K562 (cell line): ENCODE measurements around the gene SRRT. TPM values are rescaled to one million over a fixed set of nuclear protein-coding genes. Genes with fewer than 3 reads are reported as not detected.

Source experiments
- CBFB ChIP-seq: sonication (generic); formaldehyde crosslinking; IDR thresholded peaks from 2 replicates; pipeline ENCODE4 v1.4.0; 2020; ENCODE audit warnings: mild to moderate bottlenecking, missing genetic modification reagents
- CBX5 ChIP-seq: IDR thresholded peaks from 2 replicates; pipeline ENCODE4 v1.6.1; 2014; ENCODE audit warnings: low read depth, borderline replicate concordance
- ELF2 ChIP-seq: fragments of 250-450 bp; sonication (Bioruptor Pico); IDR thresholded peaks from 2 replicates; pipeline ENCODE4 v1.5.0; 2021; ENCODE audit warnings: mild to moderate bottlenecking
- HMGN3 ChIP-seq: IDR thresholded peaks from 2 replicates; pipeline ENCODE4 v1.6.1; 2011; ENCODE audit warnings: borderline replicate concordance, low read depth, mild to moderate bottlenecking, mixed read lengths, low read length; ENCODE audit not compliant: insufficient read length; ENCODE audit errors: extremely low read depth
- KDM5B ChIP-seq: fragments of 200-600 bp; sonication (generic); IDR thresholded peaks from 2 replicates; pipeline ENCODE4 v1.6.1; 2012; ENCODE audit warnings: low read depth, mild to moderate bottlenecking, moderate library complexity, low read length, control low read depth, inconsistent platforms; ENCODE audit not compliant: insufficient replicate concordance
- MYNN ChIP-seq, 2 experiments: sonication (generic); formaldehyde crosslinking in 1 of 2; IDR thresholded peaks; 2 replicates each; pipeline versions ENCODE4 v1.5.0 to v1.6.1; 2016 to 2020; ENCODE audit warnings: antibody characterized with exemption in 1 of 2, missing genetic modification reagents in 1 of 2
- RBM39 ChIP-seq: fragments of 200-400 bp; formaldehyde crosslinking; optimal IDR thresholded peaks from 2 replicates; pipeline ENCODE3; 2018; ENCODE audit warnings: low read depth, low read length
- RCOR1 ChIP-seq, 2 experiments: IDR thresholded peaks; 2 replicates each; pipeline ENCODE4 v1.6.1; 2012; ENCODE audit warnings: low read depth in 2 of 2, low read length in 2 of 2, borderline replicate concordance in 1 of 2, improper control_type of control experiment in 1 of 2
- RFX5 ChIP-seq: IDR thresholded peaks from 2 replicates; pipeline ENCODE4 v1.6.1; 2011; ENCODE audit warnings: low read depth, mild to moderate bottlenecking, improper control_type of control experiment, low read length
- SMAD1 ChIP-seq: fragments of 150-350 bp; IDR thresholded peaks from 2 replicates; pipeline ENCODE4 v1.6.1; 2014; ENCODE audit warnings: low read length, low read depth; ENCODE audit not compliant: partially characterized antibody
- TARDBP ChIP-seq: fragments of 450-650 bp; IDR thresholded peaks from 2 replicates; pipeline ENCODE4 v1.6.1; 2016
- ZKSCAN8 ChIP-seq: fragments of 200-800 bp; sonication (Bioruptor generic); IDR thresholded peaks from 2 replicates; pipeline ENCODE4 v1.6.1; 2016; ENCODE audit warnings: missing genetic modification characterization, missing compliant biosample characterization
- ZNF507 ChIP-seq: conservative IDR thresholded peaks from 2 replicates; pipeline ENCODE4 v1.6.1; 2017; ENCODE audit warnings: missing genetic modification characterization, missing compliant biosample characterization
- ZNF584 ChIP-seq: fragments of 200-800 bp; sonication (Bioruptor generic); IDR thresholded peaks from 2 replicates; pipeline ENCODE4 v1.6.1; 2016; ENCODE audit warnings: low read depth, mild to moderate bottlenecking, missing genetic modification characterization, missing compliant biosample characterization
- polyA plus RNA-seq, 8 experiments: library from polyadenylated mRNA; depleted of rRNA in 4 of 8; stranded (reverse) in 5 of 8; unstranded in 3 of 8; fragments of >200 nt; fragmentation: Nextera tagmentation in 2 of 8; fragmentation: Illumina TruSeq in 1 of 8; extraction: Ambion mirVana in 2 of 8; extraction: Trizol in 1 of 8; gene quantifications; 2 replicates each; pipeline versions ENCODE4 v1.2.1 to v1.2.3, GENCODE V29; 2011 to 2014; ENCODE audit warnings: inconsistent platforms in 1 of 8, missing spikeins in 1 of 8
- total RNA-seq, 7 experiments: library from RNA; depleted of rRNA in 6 of 7; stranded (reverse); fragments of >200 nt in 6 of 7; fragmentation: Illumina TruSeq in 2 of 7; extraction: Trizol in 2 of 7; gene quantifications; 2 replicates each; pipeline versions ENCODE4 v1.2.1 to v1.2.3, GENCODE V29; 2011 to 2021; ENCODE audit warnings: low replicate concordance in 1 of 7
- TF ChIP-seq, protein P1 (sequence below): fragments of 250-450 bp; sonication (Bioruptor Pico); IDR thresholded peaks from 2 replicates; pipeline ENCODE4 v1.8.0; 2021; ENCODE audit warnings: borderline replicate concordance, mild to moderate bottlenecking, moderate library complexity; ENCODE audit not compliant: poor library complexity, severe bottlenecking
- TF ChIP-seq, protein P2 (sequence below): fragments of 250-450 bp; sonication (Bioruptor Pico); IDR thresholded peaks from 2 replicates; pipeline ENCODE4 v1.4.0; 2020; ENCODE audit warnings: mild to moderate bottlenecking
- TF ChIP-seq, protein P3 (sequence below): fragments of 450-650 bp; IDR thresholded peaks from 2 replicates; pipeline ENCODE4 v1.6.1; 2016; ENCODE audit warnings: low read depth, mild to moderate bottlenecking, moderate library complexity
- TF ChIP-seq, protein P4 (sequence below): fragments of 250-450 bp; sonication (Bioruptor Pico); IDR thresholded peaks from 2 replicates; pipeline ENCODE4 v1.5.0; 2020; ENCODE audit warnings: mild to moderate bottlenecking
- TF ChIP-seq, protein P5 (sequence below): fragments of 200-800 bp; sonication (Bioruptor generic); IDR thresholded peaks from 2 replicates; pipeline ENCODE4 v1.6.1; 2017; ENCODE audit warnings: missing genetic modification characterization, missing compliant biosample characterization
- TF ChIP-seq, protein P6 (sequence below): sonication (generic); formaldehyde crosslinking; IDR thresholded peaks from 2 replicates; pipeline ENCODE4 v1.8.0; 2022; ENCODE audit warnings: missing genetic modification reagents, mild to moderate bottlenecking, borderline replicate concordance

Gene SRRT
- total and polyA plus RNA-seq, 9 of the 15 experiments (the other 6 are each of a cell fraction or from before 2014, with no cell fraction given) = 10.3 to 263 (median 84.4) TPM

DNA sequence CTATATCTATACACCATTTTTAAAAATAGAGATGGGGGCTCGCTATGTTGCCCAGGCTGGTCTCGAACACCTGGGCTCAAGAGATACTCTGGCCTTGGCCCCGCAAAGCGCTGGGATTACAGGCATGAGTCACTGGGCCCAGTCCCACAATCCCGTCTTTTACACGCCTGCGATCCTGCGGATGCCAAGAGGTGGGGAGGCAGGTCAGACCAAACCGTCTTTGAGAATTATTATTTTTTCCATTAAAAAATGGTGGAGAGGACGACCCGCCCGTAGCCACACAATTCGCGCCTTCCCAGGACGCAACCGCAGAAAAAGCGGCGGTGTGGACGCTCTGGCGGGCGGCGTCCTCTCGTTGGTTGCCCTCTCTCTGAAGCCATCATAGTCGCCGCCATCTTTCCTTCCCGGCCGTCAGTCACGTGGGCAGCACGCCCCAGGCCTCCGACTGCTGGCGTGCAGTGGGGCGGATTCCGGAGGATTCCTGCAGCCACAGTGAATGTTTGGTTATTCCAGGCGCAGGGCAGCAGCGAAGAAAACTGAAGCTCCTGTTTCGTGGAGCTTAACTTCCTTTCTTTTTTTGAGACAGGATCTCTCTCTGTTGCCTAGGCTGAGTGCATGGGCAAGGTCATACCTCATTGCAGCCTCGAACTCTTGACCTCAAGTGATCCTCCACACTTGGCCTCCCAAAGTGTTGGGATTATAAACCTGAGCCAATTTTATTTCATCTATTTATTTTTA is 37.6 kb upstream of the SRRT start (continued):
- TF ChIP-seq, protein P1, sequence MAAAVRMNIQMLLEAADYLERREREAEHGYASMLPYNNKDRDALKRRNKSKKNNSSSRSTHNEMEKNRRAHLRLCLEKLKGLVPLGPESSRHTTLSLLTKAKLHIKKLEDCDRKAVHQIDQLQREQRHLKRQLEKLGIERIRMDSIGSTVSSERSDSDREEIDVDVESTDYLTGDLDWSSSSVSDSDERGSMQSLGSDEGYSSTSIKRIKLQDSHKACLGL (CRISPR knock-in tag) = no peak
- TF ChIP-seq TARDBP (peak; percentile 77; the same call in 1 of the 2 replicates), CBFB (CRISPR knock-in tag) (peak; percentile 96), ZNF507 (tag) (no peak), RFX5 (no peak), SMAD1 (peak; percentile 29), RBM39 (no peak), ZNF584 (CRISPR knock-in tag) (no peak), RCOR1 (IDR thresholded peaks at IDR 0.05; ENCODE audit: borderline replicate concordance in 1 of 2, low read depth in 2 of 2, low read length in 2 of 2) (peak in 1 of 2 experiments; percentile 37; a peak in 2 of 4 replicates), ELF2 (no peak; the same call in 1 of the 2 replicates), CBX5 (peak; percentile 65; the same call in 1 of the 2 replicates), MYNN (IDR thresholded peaks at IDR 0.05) (no peak), MYNN (CRISPR knock-in tag; IDR thresholded peaks at IDR 0.05) (no peak), ZKSCAN8 (CRISPR knock-in tag) (no peak), KDM5B (no peak), HMGN3 (peak; percentile 68)
- TF ChIP-seq, protein P2, sequence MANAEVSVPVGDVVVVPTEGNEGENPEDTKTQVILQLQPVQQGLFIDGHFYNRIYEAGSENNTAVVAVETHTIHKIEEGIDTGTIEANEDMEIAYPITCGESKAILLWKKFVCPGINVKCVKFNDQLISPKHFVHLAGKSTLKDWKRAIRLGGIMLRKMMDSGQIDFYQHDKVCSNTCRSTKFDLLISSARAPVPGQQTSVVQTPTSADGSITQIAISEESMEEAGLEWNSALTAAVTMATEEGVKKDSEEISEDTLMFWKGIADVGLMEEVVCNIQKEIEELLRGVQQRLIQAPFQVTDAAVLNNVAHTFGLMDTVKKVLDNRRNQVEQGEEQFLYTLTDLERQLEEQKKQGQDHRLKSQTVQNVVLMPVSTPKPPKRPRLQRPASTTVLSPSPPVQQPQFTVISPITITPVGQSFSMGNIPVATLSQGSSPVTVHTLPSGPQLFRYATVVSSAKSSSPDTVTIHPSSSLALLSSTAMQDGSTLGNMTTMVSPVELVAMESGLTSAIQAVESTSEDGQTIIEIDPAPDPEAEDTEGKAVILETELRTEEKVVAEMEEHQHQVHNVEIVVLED (CRISPR knock-in tag) = peak; percentile 97
- TF ChIP-seq, protein P3, sequence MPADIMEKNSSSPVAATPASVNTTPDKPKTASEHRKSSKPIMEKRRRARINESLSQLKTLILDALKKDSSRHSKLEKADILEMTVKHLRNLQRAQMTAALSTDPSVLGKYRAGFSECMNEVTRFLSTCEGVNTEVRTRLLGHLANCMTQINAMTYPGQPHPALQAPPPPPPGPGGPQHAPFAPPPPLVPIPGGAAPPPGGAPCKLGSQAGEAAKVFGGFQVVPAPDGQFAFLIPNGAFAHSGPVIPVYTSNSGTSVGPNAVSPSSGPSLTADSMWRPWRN = peak; percentile 68; the same call in 1 of the 2 replicates
- TF ChIP-seq, protein P4, sequence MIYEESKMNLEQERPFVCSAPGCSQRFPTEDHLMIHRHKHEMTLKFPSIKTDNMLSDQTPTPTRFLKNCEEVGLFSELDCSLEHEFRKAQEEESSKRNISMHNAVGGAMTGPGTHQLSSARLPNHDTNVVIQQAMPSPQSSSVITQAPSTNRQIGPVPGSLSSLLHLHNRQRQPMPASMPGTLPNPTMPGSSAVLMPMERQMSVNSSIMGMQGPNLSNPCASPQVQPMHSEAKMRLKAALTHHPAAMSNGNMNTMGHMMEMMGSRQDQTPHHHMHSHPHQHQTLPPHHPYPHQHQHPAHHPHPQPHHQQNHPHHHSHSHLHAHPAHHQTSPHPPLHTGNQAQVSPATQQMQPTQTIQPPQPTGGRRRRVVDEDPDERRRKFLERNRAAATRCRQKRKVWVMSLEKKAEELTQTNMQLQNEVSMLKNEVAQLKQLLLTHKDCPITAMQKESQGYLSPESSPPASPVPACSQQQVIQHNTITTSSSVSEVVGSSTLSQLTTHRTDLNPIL = no peak
- TF ChIP-seq, protein P5, sequence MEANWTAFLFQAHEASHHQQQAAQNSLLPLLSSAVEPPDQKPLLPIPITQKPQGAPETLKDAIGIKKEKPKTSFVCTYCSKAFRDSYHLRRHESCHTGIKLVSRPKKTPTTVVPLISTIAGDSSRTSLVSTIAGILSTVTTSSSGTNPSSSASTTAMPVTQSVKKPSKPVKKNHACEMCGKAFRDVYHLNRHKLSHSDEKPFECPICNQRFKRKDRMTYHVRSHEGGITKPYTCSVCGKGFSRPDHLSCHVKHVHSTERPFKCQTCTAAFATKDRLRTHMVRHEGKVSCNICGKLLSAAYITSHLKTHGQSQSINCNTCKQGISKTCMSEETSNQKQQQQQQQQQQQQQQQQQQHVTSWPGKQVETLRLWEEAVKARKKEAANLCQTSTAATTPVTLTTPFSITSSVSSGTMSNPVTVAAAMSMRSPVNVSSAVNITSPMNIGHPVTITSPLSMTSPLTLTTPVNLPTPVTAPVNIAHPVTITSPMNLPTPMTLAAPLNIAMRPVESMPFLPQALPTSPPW (CRISPR knock-in tag) = peak; percentile 53; the same call in 1 of the 2 replicates
- TF ChIP-seq, protein P6, sequence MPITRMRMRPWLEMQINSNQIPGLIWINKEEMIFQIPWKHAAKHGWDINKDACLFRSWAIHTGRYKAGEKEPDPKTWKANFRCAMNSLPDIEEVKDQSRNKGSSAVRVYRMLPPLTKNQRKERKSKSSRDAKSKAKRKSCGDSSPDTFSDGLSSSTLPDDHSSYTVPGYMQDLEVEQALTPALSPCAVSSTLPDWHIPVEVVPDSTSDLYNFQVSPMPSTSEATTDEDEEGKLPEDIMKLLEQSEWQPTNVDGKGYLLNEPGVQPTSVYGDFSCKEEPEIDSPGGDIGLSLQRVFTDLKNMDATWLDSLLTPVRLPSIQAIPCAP (CRISPR knock-in tag) = no peak
